NCI-H82 (cell line): ENCODE measurements around the gene CRYZL1.
A peak's percentile ranks its signal among the peaks of the same experiment; 100 is the strongest.
"Not testable (repeated sequence)": the region's sequence is repeated elsewhere in the genome, so short reads cannot be mapped to it uniquely, and the experiment has no call there.

ENCODE experiments used
- DNase-seq: peaks from one replicate; lab custom pipeline; 2025; lab: John Stamatoyannopoulos, UW

The CRYZL1 gene

DNA sequence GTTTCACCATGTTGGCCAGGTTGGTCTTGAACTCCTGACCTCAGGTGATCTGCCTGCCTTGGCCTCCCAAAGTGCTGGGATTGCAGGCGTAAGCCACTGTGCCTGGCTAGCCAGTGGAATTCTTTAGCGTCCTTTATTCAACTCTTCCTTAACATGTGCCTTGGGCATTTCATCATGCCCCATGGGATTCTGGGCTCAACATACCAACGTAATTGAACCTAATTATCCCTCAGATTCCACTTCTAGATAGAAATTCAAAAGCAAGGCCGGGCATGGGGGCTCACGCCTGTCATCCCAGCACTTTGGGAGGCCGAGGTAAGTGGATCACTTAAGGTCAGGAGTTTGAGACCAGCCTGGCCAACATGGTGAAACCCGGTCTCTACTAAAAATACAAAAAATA is 15.4 kb downstream of the CRYZL1 start:
- DNase-seq, result not testable (repeated sequence)

GRCh38 chr21:33622253-33622652 is 19.3 kb downstream of the CRYZL1 start:
- DNase-seq, result no peak

DNA sequence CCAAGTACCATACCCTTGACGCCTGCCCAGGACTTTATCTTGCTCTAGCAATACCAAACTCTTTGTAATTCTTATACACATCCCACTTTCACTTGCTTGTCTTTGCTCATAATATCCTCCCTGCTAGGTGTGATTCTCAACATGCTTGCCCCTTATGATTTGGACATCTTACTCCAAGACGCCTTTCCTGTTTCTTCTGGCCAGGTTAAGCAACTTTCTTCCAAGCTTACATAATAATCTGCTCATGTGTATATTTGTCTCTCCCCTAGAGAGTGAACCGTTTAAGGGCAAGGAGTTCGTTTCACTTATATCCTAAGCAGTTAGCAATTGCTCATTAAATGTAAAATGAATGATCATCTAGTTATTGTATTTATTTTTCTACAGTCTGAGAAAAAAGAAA is 21.8 kb downstream of the CRYZL1 start:
- no peak for DNase-seq

- DNase-seq, result no peak
Observed at GRCh38 chr21:33618407-33618806, 23.1 kb downstream of the CRYZL1 start.

DNA sequence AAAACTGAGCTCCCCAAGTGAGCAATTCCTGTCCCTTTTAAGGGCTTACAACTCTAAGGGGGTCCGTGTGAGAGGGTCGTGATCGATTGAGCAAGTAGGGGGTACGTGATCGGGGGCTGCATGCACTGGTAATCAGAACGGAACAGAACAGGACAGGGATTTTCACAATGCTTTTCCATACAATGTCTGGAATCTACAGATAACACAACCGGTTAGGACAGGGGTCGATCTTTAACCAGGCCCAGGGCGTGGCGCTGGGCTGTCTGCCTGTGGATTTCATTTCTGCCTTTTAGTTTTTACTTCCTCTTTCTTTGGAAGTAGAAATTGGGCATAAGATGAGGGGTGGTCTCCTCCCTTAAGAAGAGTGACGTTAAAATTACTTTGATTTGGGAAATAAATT is 24.0 kb downstream of the CRYZL1 start:
- DNase-seq, result not testable (repeated sequence)

DNA sequence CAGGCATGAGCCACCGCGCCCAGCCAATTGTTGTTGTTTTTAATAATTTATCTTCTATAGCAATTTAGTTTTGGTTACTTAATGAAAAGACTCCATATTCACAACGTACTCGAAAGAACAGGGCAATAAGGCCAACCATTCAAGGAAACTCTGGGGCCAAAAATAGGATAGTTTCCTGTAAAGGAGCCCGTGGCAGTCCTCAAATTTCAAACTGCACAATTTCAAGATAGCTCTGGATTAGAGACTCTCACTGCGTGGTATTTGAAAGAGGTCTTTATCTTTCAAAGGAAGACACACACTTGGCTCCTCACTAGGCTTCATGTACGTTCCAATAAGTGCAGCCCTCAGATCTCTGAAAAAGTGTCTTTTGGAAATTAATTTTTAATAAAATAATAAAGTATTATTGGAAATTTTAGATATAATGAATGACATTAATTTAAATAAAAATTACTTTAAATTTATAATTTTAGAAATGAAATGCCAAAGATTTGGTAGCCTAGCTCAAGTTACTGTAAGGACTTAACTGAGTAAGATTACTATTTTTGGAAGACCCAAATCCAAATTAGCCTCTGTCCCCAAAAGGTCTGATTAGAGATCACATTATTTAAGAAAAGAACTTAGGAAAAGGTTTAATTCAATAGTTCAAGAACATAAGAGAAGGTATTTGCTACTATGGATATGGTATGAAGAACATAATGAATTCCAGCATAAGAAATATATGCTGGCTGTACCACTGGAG is 30.4 kb downstream of the CRYZL1 start:
- DNase-seq, result no peak

DNA sequence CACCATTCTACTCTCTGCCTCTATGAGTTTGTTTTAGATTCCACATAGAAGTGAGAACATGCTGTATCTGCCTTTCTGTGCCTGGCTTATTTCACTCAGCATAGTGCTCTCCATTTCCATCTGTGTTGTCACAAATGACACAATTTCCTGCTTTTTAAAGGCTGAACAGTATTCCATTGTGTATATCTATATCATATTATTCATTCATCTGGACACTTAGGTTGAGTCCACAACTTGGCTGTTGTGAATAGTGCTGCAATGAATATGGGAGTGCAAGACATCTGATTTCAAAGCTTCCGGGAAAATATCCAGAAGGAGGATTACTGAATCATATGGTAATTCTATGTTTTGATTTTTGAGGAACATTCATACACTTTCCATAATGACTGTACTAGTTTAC is 33.0 kb downstream of the CRYZL1 start:
- no peak for DNase-seq

GRCh38 chr21:33598051-33598450 is 43.5 kb downstream of the CRYZL1 start:
- DNase-seq, result no peak

DNA sequence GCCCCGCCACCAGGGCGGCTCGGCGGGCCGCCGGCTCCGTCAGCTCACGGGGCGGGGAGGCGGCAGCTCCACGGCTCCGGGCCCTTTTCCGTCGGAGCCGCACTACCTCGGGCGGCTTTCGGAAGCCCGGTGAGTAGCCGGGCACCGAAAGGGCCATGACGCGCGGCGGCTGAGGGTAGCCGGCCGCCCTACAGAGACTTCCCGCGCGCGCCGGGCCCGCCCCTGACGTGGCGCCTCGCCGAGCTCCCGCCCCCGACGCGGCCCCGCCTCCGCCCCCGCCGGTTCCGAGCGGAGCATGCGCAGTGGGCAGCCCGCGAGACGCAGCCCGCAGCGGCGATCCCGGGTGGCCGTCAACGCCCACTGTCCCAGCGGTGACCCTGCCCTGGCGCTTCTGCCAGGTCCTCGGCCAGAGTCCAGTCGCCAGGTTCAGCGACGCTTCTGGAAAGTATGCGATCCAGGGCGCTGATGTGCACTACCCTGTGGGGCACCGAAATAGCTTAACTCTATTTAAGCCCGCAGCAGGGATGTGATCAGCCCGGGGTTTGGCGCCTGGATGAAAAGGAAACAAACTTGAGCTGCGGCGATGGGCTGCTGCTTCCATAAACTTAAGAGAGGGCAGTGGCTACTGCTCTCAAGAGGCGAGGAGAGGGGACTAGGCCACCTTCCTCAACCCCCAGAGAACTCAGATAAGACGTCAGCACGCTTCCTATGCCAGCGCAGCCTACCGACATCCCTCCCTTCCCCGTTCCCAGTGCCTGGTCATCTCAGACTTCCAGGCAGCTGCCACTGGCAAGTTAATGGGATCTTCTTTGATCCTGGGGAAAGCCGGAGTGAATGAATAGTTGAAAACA is 52.8 kb downstream of the CRYZL1 start, which contains the start of gene DONSON:
Gene DONSON (minus strand): TSS at position 200 of the 851 bp plus-strand sequence. CDS start 43 bp downstream, at position 157.
- DNase-seq, result peak; percentile 95

- peak; percentile 63 for DNase-seq
Observed at GRCh38 chr21:33587792-33588484, 53.6 kb downstream of the CRYZL1 start.

DNA sequence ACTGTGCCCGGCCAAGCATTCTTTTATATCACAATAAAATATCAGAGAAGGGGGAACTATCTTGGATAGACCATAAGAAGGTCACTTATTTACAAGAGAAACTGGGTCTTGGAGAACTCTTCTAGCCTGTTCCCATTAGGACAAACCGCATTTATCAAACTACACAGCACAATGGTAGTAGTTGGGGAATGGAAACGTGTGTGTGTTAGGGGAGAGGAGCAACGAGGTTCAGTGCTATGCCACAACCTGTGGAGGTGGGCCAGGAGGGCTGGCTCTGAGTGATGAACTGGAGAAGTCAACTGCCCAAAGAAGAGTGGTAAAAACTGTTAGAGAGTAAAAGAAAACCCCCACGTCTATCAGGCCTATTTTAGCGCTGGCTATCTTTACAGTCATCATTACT is 54.6 kb downstream of the CRYZL1 start:
- DNase-seq, result no peak

- no peak for DNase-seq
Observed at GRCh38 chr21:33584455-33584854, 57.1 kb downstream of the CRYZL1 start.

- no peak for DNase-seq
Observed at GRCh38 chr21:33578959-33579542, 62.5 kb downstream of the CRYZL1 start.

DNA sequence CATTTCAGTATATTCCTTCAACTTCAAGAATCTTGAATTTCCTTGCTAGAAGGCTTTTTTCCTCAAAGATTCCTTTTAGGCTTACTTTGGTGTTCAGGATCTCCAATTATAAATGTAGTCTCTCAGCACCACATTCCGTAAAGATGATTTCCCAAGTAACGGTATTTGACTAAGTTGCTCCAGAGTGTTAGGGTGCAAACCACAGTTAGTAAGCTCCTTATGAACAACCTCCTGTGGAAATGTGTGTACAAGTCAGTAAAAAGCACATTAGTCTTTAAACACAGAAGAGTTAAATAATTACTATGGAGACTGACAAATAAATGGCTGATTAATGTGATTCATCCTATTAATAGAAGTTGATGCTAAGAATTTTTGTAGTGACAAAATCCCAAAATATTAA is 63.3 kb downstream of the CRYZL1 start:
- no peak for DNase-seq

GRCh38 chr21:33576741-33577141 is 64.8 kb downstream of the CRYZL1 start:
- DNase-seq, result not testable (repeated sequence)

DNA sequence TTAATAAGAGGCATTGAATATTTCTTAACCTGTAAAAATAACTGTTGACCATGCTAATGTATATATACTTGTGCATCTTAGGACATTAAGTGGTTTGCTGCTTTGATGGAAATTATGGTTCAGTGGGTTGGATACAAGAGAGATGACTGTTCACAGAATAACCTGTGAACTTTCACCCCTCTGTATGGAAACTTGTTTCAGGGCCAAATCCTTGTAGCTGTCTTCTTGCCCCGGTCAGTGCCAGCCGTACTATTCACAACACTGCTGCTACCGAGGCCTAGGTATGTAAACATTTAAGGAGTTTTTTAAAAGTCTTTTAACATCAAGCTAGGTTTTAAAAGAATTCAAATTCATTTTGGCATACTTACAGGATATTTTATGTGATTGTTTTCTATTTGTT is 69.2 kb downstream of the CRYZL1 start:
- DNase-seq, result no peak

DNA sequence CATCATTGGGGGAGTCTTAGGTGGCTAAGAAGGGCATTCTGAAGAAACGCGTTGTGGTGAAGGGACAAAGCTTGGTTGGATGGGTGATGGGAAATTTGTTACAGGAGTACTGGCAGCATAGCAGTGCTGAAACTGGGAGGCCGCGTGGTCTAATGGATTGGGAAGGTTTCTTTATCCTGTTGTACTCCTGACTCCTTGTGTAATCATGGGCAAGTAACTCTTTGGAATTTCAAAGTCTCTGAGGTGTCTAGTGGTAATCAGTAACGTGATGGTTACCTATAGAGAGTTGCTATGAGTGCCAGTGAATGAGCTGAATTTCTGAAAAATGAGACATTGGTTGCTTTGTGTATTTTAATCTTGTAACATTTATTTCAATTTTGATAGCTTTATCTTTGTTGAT is 71.5 kb downstream of the CRYZL1 start:
- DNase-seq, result no peak

DNA sequence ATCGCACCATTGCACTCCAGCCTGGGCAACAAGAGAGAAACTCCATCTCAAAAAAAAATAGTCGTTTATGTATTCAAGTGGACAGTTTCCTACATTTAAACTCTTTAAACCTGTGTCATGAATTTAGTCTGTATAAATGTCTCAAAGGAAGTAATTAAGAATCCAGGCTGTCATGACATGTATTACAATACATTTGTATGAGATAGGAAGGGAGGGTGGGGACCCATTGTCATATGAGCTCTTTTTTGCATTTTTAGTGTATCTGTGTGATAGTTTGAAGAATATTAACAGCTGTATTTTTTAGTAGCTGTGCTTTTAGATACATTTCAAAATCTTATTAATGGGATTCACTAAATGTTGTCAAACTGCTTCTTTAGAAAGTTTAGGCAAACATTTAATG is 73.1 kb downstream of the CRYZL1 start:
- no peak for DNase-seq

DNA sequence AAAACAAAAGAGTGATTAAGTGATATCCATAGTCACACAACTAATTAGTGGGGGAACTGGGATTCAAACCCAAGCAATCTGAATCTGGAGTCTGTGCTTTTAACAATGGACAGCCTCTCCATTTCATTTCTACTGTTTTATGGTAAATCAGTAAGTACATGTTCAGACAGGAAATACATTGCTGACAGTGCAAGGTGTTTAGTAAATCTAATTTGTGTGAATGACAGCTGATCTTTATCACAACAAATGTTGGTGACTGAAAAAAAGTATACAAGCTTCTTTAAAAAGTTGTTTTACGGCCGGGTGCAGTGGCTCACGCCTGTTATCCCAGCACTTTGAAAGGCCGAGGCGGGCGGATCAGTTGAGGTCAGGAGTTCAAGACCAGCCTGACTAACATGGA is 73.6 kb downstream of the CRYZL1 start:
- DNase-seq, result no peak

- no peak for DNase-seq
Observed at GRCh38 chr21:33566514-33566913, 75.0 kb downstream of the CRYZL1 start.

- DNase-seq, result no peak
Observed at GRCh38 chr21:33562389-33562788, 79.2 kb downstream of the CRYZL1 start.

DNA sequence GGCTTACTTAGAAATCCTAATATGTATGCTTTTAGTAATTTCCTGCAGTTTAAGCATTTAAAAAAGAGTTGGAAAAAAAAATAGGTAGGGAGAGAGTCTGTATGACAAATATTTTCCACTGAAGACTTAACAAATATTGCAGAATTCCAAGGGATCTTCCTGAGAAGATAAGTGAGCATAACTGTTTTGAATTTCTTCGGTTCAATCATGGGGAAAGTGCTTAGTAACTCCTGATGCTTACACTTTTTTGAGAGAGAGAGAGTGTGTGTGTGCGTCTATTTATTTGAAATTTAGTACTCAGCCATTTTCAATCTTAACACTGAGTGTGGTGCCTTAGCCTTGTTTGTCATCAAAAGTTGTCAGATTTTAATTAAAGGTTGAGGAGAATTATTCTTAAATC is 80.2 kb downstream of the CRYZL1 start:
- DNase-seq, result no peak
